Measurements from ENCODE around the gene JHY. TPM values are rescaled to one million over a fixed set of nuclear protein-coding genes. Genes with fewer than 3 reads are reported as not detected.

Gene JHY
- total RNA-seq, 1 donor from 2014 or later, result 2.9 TPM

DNA sequence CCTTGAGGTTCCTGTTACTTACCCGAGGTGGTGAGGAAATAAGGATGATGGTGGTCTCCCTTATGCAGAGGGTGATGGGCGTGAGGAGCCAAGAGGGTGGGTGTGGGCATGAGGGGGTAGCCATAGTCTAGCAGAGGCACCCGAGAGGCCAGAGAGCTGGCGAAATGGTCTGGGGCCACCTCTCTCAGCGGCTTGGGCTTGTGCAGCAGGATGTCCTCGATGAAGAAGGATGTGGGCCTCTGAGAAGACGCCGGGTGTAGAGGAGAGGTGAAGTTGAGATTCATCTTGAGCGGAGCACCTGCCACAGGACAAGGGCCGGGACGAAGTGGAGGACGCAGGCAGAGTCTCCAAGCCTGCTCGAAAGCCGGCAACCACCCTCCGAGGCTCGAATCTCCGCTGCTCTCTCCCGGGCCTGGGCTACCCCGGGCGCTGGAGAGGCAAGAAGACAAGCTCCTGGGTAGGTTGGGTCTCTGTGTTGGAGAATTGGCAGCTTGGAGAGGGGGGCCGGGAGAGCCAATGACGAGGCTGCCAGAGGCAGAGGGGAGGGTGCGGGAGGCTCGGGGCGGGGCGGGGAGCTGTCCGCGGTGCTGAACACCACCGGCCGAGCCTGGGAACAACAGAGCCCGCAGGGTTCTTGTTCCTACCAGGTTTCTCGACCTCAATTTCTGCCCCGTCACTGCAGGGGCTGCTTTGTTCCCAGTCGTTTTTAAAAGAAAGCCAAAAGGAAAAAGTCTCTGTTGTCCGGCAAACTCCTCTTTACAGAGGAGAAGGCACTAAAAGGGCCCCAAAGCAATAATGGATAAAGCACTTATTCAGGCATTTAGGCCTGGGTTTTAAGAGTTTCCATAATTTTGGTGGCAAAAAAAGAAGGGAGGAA lies 99.1 kb downstream of the JHY start, which contains the start of gene BSX:
BSX (minus strand) TSS at position 447 of the 877 bp plus-strand sequence; CDS start at position 284, 163 bp downstream.
- peak; percentile 55 for DNase-seq
- Mint-ChIP-seq H3K27ac (ENCODE audit: unreplicated experiment) (no peak within 1 kb of the TSS), H3K36me3 (ENCODE audit: unreplicated experiment) (peaks cover 5% of the 10 kb centered on the region), H3K4me1 (ENCODE audit: low read depth, unreplicated experiment) (peaks cover 6% of the 10 kb centered on the region), H3K4me3 (ENCODE audit: unreplicated experiment) (no peak within 1 kb of the TSS), H3K9me3 (ENCODE audit: unreplicated experiment) (peaks cover 5% of the 10 kb centered on the region), H3K27me3 (ENCODE audit: unreplicated experiment) (peaks cover 46% of the 10 kb centered on the region)
- TF ChIP-seq, protein P1, sequence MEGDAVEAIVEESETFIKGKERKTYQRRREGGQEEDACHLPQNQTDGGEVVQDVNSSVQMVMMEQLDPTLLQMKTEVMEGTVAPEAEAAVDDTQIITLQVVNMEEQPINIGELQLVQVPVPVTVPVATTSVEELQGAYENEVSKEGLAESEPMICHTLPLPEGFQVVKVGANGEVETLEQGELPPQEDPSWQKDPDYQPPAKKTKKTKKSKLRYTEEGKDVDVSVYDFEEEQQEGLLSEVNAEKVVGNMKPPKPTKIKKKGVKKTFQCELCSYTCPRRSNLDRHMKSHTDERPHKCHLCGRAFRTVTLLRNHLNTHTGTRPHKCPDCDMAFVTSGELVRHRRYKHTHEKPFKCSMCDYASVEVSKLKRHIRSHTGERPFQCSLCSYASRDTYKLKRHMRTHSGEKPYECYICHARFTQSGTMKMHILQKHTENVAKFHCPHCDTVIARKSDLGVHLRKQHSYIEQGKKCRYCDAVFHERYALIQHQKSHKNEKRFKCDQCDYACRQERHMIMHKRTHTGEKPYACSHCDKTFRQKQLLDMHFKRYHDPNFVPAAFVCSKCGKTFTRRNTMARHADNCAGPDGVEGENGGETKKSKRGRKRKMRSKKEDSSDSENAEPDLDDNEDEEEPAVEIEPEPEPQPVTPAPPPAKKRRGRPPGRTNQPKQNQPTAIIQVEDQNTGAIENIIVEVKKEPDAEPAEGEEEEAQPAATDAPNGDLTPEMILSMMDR (IDR thresholded peaks at IDR 0.05; ENCODE audit: partially characterized antibody, unreplicated experiment), result no peak

DNA sequence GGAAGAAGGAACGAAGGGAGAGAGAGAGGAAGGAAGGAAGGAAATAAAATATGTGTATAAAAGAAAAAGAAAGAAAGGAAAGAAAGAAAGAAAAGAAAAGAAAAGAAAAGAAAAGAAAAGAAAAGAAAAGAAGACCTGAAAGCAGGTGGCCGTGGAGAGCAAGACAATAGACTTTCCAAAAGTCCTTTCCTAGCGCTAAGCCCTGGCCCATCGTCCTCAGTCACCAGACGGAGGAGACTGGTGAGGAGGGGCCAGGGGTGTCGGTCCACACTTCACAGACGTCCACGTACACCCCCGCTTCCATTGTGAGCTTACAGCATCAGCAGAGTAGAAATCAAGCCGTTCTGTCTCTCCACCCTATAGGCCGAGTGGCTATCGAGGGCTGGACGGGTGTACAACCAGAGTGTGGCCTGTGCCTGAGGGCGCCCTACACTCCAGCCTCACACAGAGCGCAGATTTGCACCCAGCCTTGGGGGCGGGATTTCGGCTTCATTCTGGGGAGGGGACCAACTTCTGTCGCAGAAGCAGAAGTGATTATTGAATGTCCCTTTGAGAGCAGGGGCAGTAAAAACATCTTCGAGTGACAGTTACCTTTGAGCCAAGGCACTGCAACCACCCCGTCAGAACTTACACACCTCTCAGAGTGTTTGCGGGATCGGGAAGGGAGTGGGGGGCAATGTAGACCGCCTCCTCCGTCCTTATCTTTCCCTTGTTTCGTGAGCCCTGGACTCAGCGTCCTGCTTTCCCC lies 101.1 kb downstream of the JHY start:
- Mint-ChIP-seq H3K36me3 (ENCODE audit: unreplicated experiment) (no peaks in the 10 kb centered on the region), H3K27ac (ENCODE audit: unreplicated experiment) (no peak overlapping the region), H3K27me3 (ENCODE audit: unreplicated experiment) (peaks cover 35% of the 10 kb centered on the region), H3K9me3 (ENCODE audit: unreplicated experiment) (peaks cover 1% of the 10 kb centered on the region), H3K4me3 (ENCODE audit: unreplicated experiment) (peak overlapping the region; percentile 77), H3K4me1 (ENCODE audit: low read depth, unreplicated experiment) (peaks cover 4% of the 10 kb centered on the region)
- no peak for DNase-seq
- TF ChIP-seq, protein P1 (IDR thresholded peaks at IDR 0.05; ENCODE audit: partially characterized antibody, unreplicated experiment), result no peak

DNA sequence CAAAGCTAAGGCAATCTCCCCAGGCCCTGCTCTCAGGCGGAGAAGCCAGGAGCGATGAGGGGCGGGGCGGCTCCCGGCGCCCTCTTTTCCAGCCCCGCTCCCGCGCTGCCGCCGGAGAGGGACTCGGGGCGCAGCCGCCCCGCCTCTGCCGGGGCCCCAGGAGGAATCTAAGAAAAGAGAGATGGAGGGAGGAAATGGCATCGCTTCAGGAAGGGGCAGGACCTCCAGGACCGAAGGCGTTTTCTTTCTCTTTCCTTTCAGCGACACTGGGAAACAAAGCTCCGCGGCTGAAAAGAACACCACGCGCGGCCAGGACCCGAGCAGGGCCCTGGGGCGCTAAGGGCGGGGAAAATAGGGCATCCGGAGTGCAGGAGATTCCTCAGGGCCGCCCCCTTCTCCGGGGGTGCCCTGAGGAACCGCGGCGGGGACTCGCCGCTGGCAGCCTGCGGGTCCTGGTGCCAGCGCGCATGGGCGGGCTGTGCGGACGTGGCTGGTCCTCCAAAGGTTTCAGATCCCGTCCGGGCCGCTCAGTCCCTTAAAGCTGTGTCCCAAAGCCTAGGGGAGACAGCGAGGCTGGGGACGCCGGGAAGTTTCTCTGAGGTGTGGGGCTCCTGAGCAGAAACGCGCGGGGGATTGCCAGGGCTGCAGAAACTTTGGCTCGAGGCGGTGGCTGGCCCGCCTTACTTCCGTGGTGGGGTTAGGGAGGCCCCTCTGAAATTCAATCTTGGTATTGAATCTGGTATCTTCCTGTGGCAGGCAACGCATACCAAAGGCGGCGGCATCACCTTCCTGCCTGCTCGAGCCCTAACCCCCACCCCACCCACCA lies 101.8 kb downstream of the JHY start:
- Mint-ChIP-seq H3K27me3 (ENCODE audit: unreplicated experiment) (peaks cover 30% of the 10 kb centered on the region), H3K4me1 (ENCODE audit: low read depth, unreplicated experiment) (peaks cover 4% of the 10 kb centered on the region), H3K4me3 (ENCODE audit: unreplicated experiment) (peak overlapping the region; percentile 90), H3K27ac (ENCODE audit: unreplicated experiment) (no peak overlapping the region), H3K36me3 (ENCODE audit: unreplicated experiment) (no peaks in the 10 kb centered on the region), H3K9me3 (ENCODE audit: unreplicated experiment) (peaks cover 3% of the 10 kb centered on the region)
- TF ChIP-seq, protein P1 (IDR thresholded peaks at IDR 0.05; ENCODE audit: partially characterized antibody, unreplicated experiment), result no peak
- peak; percentile 48 for DNase-seq

DNA sequence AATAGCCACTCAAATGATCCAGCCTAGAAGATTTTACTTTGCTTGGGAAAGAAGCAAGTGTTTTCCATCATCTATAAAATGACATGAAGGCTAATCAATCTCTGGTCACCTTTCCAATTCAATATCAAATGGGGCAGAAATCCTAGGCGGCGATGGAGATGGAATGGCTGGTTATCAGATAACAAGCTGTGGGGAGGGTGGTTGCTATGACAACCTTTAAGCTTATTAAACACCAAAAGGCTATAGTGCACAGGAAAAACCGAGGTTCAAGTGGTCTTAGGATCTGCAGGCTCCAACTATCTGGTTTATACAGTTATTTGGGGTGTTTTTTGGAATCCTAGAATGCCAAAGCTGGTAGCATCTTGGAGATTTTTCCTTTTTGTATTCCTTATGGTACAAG lies 113.0 kb downstream of the JHY start:
- no peaks in the 10 kb centered on the region for H3K4me1 Mint-ChIP-seq (ENCODE audit: low read depth, unreplicated experiment)
- H3K4me3 Mint-ChIP-seq (ENCODE audit: unreplicated experiment), result no peak overlapping the region
- no peaks in the 10 kb centered on the region for H3K36me3 Mint-ChIP-seq (ENCODE audit: unreplicated experiment)
- H3K9me3 Mint-ChIP-seq (ENCODE audit: unreplicated experiment), result no peaks in the 10 kb centered on the region
- no peaks in the 10 kb centered on the region for H3K27me3 Mint-ChIP-seq (ENCODE audit: unreplicated experiment)
- no peak overlapping the region for H3K27ac Mint-ChIP-seq (ENCODE audit: unreplicated experiment)
- no peak for DNase-seq
- TF ChIP-seq, protein P1 (IDR thresholded peaks at IDR 0.05; ENCODE audit: partially characterized antibody, unreplicated experiment), result no peak
